GM12892 (cell line): ENCODE results near the gene LTF.
A peak's percentile ranks its signal among the peaks of the same experiment; 100 is the strongest.

Source experiments
- DNase-seq: peaks from one replicate; pipeline ENCODE4 v3.0.0; 2011; ENCODE audit not compliant: insufficient read length
- FAIRE-seq: peaks from 2 replicates; lab custom pipeline; 2011; peaks lifted over from hg19 to GRCh38; lab: Jason Lieb, UNC
- POLR2A ChIP-seq: IDR thresholded peaks from 2 replicates; pipeline ENCODE4 v1.6.1; 2011; ENCODE audit warnings: low read depth, low read length, control low read depth
- POLR2AphosphoS5 ChIP-seq: IDR thresholded peaks from 2 replicates; pipeline ENCODE4 v1.6.1; 2011; ENCODE audit warnings: low read depth, low read length, control low read depth
- TAF1 ChIP-seq: IDR thresholded peaks from 2 replicates; pipeline ENCODE4 v1.6.1; 2011; ENCODE audit warnings: low read depth, mild to moderate bottlenecking, control low read depth, low read length, borderline replicate concordance

LTF gene

DNA sequence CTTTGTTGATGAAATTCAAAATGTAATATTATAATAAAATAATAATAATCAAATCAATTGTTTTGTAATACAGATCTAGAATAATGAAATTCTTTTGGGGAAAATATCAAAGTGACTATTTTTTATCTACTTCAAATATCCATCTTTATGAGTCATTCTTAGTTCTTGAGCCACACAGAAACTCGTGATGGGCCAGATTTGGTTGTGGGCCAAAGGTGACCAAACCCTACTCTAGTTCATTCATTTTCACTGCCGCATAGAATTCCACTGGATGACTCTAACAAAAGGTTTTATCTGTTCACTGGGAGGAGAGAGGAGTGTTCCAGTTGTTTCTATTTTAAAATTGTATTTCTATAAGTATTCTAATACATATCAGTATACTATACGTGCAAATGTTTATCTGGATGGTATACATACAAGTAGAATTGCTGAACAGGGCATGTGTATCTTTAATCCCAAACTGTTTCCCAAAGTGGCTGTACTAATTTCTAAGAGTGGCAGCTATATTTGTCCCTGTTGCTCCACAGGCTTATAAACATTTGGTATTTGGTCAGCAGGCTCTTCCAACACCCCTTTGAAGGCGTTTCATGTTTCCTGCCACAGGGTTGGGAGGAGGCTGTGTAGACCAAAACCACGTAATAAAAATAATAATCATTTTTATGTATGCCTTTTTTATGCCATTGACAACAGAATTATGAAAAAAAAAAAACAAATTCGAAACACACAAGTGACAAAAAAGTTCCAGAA, 25.8 kb upstream of the LTF start:
- TF ChIP-seq TAF1 (no peak), POLR2A (no peak), POLR2AphosphoS5 (no peak)
- no peak for FAIRE-seq
- no peak for DNase-seq

DNA sequence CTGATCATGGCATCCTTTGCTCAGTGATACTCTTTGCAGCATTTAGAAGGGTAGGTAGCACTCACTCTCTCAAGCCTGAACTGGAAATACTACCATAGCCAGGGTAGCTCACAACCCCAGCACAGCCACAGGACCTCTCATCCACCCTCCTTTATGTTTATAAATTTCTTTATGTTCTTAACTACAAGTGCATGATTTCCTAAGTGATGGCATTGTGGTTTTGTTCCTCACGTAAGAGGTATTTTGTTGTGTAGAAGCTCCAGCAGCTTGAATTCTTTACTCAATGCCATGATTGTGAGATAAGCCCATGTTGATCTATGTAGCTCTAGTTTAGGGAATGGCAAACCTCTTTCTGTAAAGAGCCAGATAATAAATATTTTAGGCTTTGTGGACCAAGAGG, 25.2 kb upstream of the LTF start:
- peak; percentile 17 for FAIRE-seq
- TF ChIP-seq POLR2AphosphoS5: no peak
- TF ChIP-seq POLR2A: no peak
- no peak for TF ChIP-seq TAF1

DNA sequence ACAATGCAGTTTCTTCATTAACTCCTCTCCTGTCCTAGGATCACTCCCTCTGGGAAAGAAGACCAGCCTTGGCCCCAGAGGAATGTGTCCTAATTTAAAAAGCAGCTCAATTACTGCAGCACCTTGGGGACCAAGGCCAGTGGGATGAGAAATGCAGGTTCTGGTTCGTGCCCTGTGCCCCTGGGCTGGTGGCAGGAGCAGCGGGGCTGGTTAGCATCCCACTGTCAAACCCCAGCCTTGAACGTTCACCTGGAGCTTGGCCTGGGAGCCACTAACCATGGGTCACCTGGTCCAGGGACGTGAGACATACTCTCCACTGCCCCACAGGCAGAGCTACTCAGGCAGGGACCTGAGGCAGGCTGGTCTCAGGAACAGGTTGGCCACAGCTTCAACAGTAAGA, 24.7 kb upstream of the LTF start:
- no peak for DNase-seq
- no peak for FAIRE-seq
- no peak for TF ChIP-seq POLR2AphosphoS5
- TF ChIP-seq POLR2A: no peak

More for the DNA sequence above, 25.2 kb upstream of the LTF start:
- DNase-seq: no peak

DNA sequence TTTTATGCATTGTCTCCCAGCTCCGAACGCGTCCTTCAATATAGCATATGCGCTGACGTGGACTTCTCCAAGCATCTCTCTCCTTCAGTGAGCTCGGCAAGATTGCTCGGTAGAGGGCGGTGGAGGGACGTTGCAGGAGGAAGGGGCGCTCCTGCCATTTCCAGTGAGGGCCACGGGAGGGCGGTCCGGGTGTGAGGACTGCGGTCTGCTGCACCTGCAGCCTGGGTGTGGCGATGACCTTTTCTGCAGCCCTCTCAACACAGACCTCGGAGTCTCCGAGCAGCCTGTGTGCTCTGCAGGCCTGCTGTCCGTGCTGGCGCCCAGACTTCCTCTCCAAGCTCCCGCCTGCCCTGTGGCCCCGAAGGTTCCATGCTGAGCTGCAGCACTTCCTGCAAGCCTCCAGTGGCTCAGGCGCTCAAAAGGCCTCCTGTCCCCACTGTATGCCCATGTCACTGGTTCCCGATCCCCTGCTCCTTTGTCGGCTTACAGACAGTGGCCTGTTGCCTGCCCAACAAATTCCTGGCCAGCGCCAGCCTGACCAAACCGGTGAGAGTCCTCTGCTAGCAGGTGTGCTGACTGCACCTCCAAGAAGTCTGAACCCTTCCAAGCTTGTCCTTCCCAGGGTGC, 24.1 kb upstream of the LTF start:
- FAIRE-seq: peak; percentile 99
- DNase-seq: peak; percentile 89
- TF ChIP-seq TAF1: no peak
- TF ChIP-seq POLR2AphosphoS5: no peak
- no peak for TF ChIP-seq POLR2A

DNA sequence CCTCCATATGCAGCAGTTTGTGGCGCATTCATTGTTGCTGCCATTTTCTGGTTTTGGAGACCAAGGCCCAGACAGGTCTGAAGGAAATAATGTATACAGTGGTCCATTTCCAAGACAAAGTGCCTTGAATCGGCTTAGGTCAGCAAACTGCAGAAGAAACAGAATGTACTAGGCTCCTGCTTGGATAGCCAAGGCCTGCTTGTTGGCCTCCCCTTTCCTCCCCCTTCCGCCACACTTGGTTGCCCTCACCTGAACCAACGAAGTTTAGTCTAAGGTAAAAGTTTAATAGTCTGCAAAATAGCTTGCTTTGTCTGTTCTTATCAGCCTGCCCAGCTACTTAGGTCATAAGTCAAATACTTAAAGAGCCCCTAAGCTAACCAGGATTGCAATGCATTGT, 21.1 kb upstream of the LTF start:
- DNase-seq (no peak), FAIRE-seq (no peak)
- TF ChIP-seq POLR2A (no peak), POLR2AphosphoS5 (no peak), TAF1 (no peak)

GRCh38 chr3:46484911-46485778, 20.4 kb upstream of the LTF start:
- no peak for DNase-seq
- TF ChIP-seq POLR2AphosphoS5 (no peak), TAF1 (no peak), POLR2A (no peak)
- FAIRE-seq: no peak

GRCh38 chr3:46484388-46484787, 19.7 kb upstream of the LTF start:
- TF ChIP-seq POLR2AphosphoS5: no peak
- TF ChIP-seq TAF1: no peak
- TF ChIP-seq POLR2A: no peak
- FAIRE-seq (no peak), DNase-seq (no peak)

- DNase-seq: no peak
Measured at GRCh38 chr3:46483825-46484224, 19.1 kb upstream of the LTF start.

DNA sequence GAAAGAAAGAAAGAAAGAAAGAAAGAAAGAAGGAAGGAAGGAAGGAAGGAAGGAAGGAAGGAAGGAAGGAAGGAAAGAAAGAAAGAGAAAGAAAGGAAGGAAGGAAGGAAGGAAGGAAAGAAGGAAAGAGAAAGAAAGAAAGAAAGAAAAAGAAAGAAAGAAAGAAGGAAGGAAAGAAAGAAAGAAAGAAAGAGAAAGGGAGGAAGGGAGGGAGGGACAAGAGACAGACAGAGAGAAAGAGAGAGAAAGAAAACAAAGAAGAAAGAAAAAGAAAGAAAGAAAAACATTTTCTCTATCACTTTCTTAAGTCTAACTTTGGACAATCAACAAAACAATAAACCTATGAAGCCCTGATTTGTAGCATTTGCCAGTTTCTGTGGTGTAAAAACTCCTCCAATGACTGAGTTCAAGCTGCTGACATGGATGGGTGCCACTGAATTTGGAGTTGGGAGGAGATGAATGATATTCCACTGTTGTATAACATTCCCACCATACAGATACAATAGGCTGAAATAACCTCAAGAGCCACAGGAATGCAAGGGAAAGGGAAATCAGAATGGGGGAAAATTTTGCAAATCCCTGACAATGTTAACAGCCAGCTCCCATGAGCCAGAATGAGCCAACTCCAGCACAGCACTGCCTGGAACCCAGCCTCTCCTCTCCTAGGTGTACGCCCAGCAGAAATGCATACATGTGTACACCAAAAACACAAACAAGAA, 18.1 kb upstream of the LTF start:
- no peak for DNase-seq
- FAIRE-seq: no peak
- TF ChIP-seq TAF1 (no peak), POLR2A (no peak)

More at GRCh38 chr3:46483825-46484224, 19.1 kb upstream of the LTF start:
- TF ChIP-seq POLR2A (no peak), TAF1 (no peak), POLR2AphosphoS5 (no peak)
- FAIRE-seq: no peak

DNA sequence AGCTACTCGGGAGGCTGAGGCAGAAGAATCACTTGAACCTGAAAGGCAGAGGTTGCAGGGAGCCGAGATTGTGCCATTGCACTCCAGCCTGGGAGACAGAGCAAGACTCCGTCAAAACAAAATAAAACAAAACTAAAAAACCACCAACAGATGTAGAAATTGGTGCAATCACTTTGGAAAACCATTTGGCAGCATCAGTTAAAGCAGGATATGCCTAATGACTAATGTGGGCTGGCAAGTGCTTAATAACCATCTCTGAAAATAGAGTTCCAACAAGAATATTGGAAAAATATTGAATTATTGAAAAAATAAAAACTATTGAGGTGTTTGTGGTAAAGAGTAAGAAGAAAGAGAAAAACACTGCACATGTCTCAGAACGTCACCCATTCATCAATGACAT, 16.9 kb upstream of the LTF start:
- no peak for TF ChIP-seq POLR2AphosphoS5
- TF ChIP-seq POLR2A: no peak
- no peak for TF ChIP-seq TAF1
- DNase-seq (no peak), FAIRE-seq (no peak)

DNA sequence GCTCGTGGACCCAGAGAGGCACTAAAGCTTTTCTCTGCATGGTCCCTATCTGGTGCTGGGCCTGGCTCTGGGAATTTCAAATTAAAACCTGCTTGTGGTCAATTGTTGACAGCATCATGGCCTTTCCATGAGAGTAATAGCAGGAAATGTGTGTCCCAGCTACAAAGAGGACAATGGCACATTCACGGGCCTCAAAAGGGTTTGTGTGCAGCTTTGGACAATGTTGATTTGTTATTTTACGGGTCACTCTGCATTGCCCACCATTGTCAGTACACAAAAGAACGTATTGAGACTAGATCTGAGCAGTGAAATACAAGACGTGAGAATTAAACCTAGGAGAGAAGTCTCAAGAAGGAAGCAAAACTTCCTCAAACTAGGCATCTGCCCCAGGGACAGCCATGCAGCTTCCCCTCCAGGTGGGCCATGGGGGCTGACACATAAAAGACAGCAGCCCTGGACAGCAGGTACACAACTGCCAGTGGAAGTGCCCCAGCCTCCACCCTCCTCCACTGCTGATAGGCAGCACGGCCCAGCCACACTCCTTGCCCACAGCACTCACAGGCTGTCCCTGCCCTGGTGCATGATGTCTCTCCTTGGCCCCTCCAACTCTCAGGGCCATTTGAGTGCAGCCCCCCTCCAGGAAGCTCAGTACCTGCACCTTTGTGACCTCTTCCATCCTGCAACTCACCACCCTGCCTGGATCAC, 15.9 kb upstream of the LTF start:
- FAIRE-seq (no peak), DNase-seq (no peak)
- no peak for TF ChIP-seq POLR2AphosphoS5
- TF ChIP-seq TAF1: no peak
- TF ChIP-seq POLR2A: no peak
